ENCODE results near the gene DUSP7. TPM values are rescaled to one million over a fixed set of nuclear protein-coding genes. Genes with fewer than 3 reads are reported as not detected.

Gene DUSP7
- total RNA-seq, 2 experiments from 2014 or later = 4.8 to 5.2 TPM

GRCh38 chr3:52067526-52067925 is 11.2 kb upstream of the DUSP7 start:
- ChIA-PET POLR2A (interaction anchor here (1.2 kb wide), 1 partner anchor 10 kb away, joined by 4 read pairs; no protein-coding TSS in a partner anchor), CTCF (no interaction called here)
- Mint-ChIP-seq H3K27ac (no peak overlapping the region), H3K4me3 (no peak overlapping the region), H3K9me3 (no peaks in the 10 kb centered on the region), H3K27me3 (no peaks in the 10 kb centered on the region), H3K4me1 (ENCODE audit: low read depth) (no peaks in the 10 kb centered on the region), H3K36me3 (ENCODE audit: low read depth) (no peaks in the 10 kb centered on the region)
- no peak for ATAC-seq (ENCODE audit: poor library complexity)
- intact Hi-C loops (cut with DNase I, micrococcal nuclease) = no loop called here
- no peak for TF ChIP-seq CTCF (IDR thresholded peaks at IDR 0.05)
- Histone ChIP-seq H3K4me1 (ENCODE audit: insufficient read depth, low read length) (peaks cover 8% of the 10 kb centered on the region), H3K36me3 (ENCODE audit: insufficient read depth, low read length) (no peaks in the 10 kb centered on the region), H3K4me3 (ENCODE audit: low read length) (no peak overlapping the region), H3K27me3 (ENCODE audit: control insufficient read depth in 1 of 2, insufficient read depth in 2 of 2, low read length in 2 of 2) (no peaks in the 10 kb centered on the region), H3K9me3 (ENCODE audit: control insufficient read depth in 1 of 2, insufficient read depth in 1 of 2, low read length in 2 of 2) (no peaks in the 10 kb centered on the region), H3K27ac (ENCODE audit: low read depth in 1 of 2, low read length in 2 of 2) (no peak overlapping the region)
- DNase-seq = no peak

DNA sequence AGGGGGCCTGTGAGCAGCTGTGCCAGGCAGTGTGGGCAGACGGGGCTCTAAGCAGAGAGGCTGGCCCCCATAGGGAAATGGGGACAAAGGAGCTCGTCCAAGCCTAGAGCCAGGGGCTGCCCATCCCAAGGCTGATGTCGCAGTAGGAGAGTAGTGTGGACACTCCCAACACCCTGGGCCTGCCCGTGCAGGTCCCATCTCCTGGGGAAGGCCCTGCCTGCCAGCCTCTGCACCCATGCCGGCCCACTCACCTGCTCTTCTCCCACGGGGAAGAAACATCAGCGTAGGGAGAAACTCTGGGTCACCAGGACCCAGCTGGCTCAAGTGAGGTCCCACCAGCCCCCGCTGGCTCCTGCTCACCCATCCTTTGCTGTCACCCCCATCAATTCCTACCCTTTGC is 10.7 kb upstream of the DUSP7 start:
- Histone ChIP-seq H3K36me3 (ENCODE audit: insufficient read depth, low read length) (no peaks in the 10 kb centered on the region), H3K27me3 (ENCODE audit: control insufficient read depth in 1 of 2, insufficient read depth in 2 of 2, low read length in 2 of 2) (no peaks in the 10 kb centered on the region), H3K4me3 (ENCODE audit: low read length) (no peak overlapping the region), H3K27ac (ENCODE audit: low read depth in 1 of 2, low read length in 2 of 2) (no peak overlapping the region), H3K9me3 (ENCODE audit: control insufficient read depth in 1 of 2, insufficient read depth in 1 of 2, low read length in 2 of 2) (no peaks in the 10 kb centered on the region), H3K4me1 (ENCODE audit: insufficient read depth, low read length) (peaks cover 8% of the 10 kb centered on the region)
- POLR2A ChIA-PET = interaction anchor here (1.2 kb wide), 1 partner anchor 10 kb away, joined by 4 read pairs; no protein-coding TSS in a partner anchor
- no peak for TF ChIP-seq CTCF (IDR thresholded peaks at IDR 0.05)
- intact Hi-C loops (cut with DNase I, micrococcal nuclease) = no loop called here
- no peak for ATAC-seq (ENCODE audit: poor library complexity)
- no peaks in the 10 kb centered on the region for H3K36me3 Mint-ChIP-seq (ENCODE audit: low read depth)
- H3K4me3 Mint-ChIP-seq = no peak overlapping the region
- no peak overlapping the region for H3K27ac Mint-ChIP-seq
- no peaks in the 10 kb centered on the region for H3K27me3 Mint-ChIP-seq
- CTCF ChIA-PET = no interaction called here
- no peaks in the 10 kb centered on the region for H3K4me1 Mint-ChIP-seq (ENCODE audit: low read depth)
- H3K9me3 Mint-ChIP-seq = no peaks in the 10 kb centered on the region
- no peak for DNase-seq

DNA sequence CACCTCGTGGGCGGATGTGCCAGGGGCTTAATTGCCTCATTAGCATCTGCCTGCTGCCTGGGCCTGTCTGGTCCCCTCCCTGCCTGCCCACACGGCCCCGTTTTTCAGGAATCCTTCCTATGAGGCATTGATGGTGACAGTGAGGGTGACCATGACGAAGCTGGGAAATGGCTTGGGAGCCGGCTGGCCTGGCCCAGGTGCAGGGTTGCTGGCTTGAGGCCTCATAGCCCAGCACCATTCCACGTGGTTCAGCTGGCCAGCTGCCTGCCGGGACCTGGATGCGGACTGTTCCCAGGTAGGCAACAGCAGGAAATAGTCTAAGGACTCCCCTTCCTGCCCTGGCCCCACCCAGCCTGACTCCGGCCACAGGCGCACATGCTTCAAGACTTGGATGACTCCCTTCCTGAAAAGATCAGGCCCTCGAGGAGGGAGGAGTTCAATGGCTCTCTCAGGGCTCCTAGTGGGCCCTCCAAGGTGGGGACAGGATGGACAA is 8.9 kb upstream of the DUSP7 start:
- Mint-ChIP-seq H3K27ac (no peak overlapping the region), H3K9me3 (no peaks in the 10 kb centered on the region), H3K27me3 (no peaks in the 10 kb centered on the region), H3K4me3 (no peak overlapping the region), H3K36me3 (ENCODE audit: low read depth) (no peaks in the 10 kb centered on the region), H3K4me1 (ENCODE audit: low read depth) (no peaks in the 10 kb centered on the region)
- Histone ChIP-seq H3K4me1 (ENCODE audit: insufficient read depth, low read length) (no peaks in the 10 kb centered on the region), H3K9me3 (ENCODE audit: control insufficient read depth in 1 of 2, insufficient read depth in 1 of 2, low read length in 2 of 2) (no peaks in the 10 kb centered on the region), H3K27me3 (ENCODE audit: control insufficient read depth in 1 of 2, insufficient read depth in 2 of 2, low read length in 2 of 2) (no peaks in the 10 kb centered on the region), H3K4me3 (ENCODE audit: low read length) (no peak overlapping the region), H3K27ac (ENCODE audit: low read depth in 1 of 2, low read length in 2 of 2) (no peak overlapping the region), H3K36me3 (ENCODE audit: insufficient read depth, low read length) (no peaks in the 10 kb centered on the region)
- ChIA-PET POLR2A (no interaction called here), CTCF (interaction anchor here (1.2 kb wide), 1 partner anchor 58 kb away, joined by 3 read pairs; no protein-coding TSS in a partner anchor)
- no peak for TF ChIP-seq CTCF (IDR thresholded peaks at IDR 0.05)
- no peak for ATAC-seq (ENCODE audit: poor library complexity)
- DNase-seq = no peak
- intact Hi-C loops (cut with DNase I, micrococcal nuclease) = no loop called here
